Measurements from ENCODE around the gene CFAP77.

The CFAP77 gene

DNA sequence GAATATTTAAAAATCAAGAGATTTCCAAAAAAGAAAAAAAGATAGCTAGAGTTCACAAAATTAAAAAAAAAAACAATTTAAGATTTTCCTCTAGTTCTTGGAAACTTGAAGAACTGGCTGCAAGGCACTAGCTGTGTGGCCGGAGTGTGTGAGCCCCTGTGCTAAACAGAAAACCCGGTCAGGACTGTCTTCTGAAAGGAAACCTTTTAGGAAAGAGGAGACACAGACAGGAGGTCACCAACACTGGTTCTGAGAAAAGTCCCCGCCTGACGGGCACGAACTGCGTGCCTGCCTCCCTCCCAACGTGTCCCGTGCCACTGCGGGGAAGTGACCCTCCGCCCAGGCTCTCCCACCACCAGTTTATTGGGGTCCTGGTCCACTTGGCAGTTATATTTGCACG is 18.6 kb upstream of the CFAP77 start:
- H3K27ac ChIP-seq = no peak overlapping the region
- no peak for TF ChIP-seq ZFX (IDR thresholded peaks at IDR 0.05; ENCODE audit: borderline replicate concordance)
- TF ChIP-seq, protein P1, sequence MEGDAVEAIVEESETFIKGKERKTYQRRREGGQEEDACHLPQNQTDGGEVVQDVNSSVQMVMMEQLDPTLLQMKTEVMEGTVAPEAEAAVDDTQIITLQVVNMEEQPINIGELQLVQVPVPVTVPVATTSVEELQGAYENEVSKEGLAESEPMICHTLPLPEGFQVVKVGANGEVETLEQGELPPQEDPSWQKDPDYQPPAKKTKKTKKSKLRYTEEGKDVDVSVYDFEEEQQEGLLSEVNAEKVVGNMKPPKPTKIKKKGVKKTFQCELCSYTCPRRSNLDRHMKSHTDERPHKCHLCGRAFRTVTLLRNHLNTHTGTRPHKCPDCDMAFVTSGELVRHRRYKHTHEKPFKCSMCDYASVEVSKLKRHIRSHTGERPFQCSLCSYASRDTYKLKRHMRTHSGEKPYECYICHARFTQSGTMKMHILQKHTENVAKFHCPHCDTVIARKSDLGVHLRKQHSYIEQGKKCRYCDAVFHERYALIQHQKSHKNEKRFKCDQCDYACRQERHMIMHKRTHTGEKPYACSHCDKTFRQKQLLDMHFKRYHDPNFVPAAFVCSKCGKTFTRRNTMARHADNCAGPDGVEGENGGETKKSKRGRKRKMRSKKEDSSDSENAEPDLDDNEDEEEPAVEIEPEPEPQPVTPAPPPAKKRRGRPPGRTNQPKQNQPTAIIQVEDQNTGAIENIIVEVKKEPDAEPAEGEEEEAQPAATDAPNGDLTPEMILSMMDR (IDR thresholded peaks at IDR 0.05) = no peak

DNA sequence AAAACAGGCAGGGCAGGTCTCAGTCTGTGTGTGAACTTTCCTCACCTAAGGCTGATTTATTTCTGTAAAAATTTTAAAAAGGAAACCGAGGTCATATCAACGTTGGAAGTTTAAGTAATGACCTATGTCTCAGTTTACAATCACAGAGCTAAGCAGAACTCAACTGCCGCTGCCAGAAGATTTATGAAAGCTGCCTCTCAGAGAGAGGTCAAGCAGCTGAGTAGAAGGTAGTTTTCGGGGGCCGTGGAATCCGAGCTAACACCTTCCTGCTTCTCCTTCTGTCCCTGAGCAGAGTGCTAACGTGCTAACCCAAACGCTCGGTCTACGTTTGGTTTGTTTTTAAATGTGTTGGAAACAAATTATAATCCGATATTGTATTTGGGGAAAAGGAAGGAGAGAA is 14.5 kb upstream of the CFAP77 start:
- TF ChIP-seq, protein P1 (IDR thresholded peaks at IDR 0.05) = no peak
- TF ChIP-seq ZFX (IDR thresholded peaks at IDR 0.05; ENCODE audit: borderline replicate concordance) = no peak
- H3K27ac ChIP-seq = no peak overlapping the region

DNA sequence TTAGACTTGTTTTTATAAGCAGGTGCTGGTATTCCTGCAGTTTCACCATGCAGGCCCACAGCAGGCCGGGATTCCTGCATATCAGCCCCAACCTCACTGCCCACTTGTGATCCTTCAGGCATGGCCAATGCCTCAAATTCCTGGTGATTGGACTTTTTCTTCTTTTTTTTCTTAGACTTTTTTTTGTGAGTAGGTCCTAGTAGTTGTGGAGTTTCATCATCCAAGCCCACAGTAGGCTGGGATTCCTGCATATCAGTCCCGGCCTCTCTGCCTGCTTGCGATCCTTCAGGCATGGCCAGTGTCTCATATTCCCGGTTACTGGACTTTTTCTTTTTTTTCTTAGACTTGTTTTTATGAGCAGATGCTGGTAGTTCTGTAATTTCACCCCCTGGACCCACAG is 8.2 kb upstream of the CFAP77 start:
- TF ChIP-seq, protein P1 (IDR thresholded peaks at IDR 0.05) = no peak
- TF ChIP-seq ZFX (IDR thresholded peaks at IDR 0.05; ENCODE audit: borderline replicate concordance) = no peak
- H3K27ac ChIP-seq = no peak overlapping the region

DNA sequence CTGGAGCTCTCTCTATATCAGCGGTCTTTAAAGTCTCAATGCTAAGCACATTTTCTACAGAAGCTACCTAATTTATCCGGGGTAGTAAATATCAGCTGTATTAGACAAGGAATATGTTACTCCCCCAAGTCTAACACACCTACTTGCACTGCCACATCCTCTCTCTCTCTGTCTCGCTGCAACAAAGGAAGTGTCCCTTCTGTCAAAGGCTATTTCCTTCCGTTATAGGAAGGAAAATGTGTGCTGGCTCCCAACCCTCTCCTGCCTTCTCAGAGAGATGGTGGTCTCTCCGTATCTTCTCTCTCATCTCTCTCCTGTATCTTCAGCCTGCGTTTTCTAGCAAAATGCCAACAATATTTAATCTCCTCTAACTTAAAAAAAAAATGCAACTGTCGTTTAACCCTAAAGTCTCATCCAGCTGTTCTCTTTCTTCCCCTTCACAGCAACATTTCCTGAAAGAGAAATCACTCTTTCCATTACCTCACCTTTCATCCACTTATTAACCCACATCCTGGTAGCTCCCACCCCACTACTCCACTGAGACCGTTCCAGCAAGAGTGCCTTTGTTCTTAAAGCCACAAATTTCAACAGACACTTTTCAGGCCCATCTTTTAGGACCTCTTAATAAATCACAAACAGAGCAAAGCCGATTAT is 5.7 kb upstream of the CFAP77 start:
- no peak overlapping the region for H3K27ac ChIP-seq
- TF ChIP-seq, protein P1 (IDR thresholded peaks at IDR 0.05) = no peak
- no peak for TF ChIP-seq ZFX (IDR thresholded peaks at IDR 0.05; ENCODE audit: borderline replicate concordance)

DNA sequence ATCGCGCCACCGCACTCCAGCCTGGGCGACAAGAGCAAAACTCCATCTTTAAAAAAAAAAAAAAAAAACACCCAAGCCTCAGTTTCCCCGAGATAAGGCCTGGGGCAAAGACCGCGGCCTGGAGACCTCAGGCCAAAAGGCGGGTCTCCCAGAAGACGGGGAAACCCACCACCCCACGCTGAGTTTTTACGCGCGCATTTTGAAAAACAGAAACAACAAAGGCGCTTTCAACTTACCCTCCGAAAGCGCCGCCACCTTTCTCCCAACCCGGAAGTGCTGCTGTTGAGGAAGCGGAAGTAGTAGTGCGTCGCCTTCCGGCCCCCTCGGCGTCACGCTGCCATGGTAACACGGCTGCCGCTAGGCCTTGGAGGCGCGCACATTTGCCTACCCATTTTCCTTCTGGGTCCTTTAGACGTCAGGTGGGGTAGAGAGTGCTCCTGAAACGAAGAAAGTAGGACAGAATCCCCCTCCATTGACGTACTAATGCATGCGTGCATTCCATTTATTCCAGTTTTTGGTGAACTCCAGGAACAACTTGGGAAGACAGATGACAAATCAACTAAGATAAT is 3.4 kb upstream of the CFAP77 start, which contains the start of gene TTF1:
TTF1 (minus strand) TSS at position 287 of the 569 bp plus-strand sequence. CDS start 4,019 bp downstream, outside the sequence.
- 0 out of 2 replicates have a peak within 1 kb of the TSS, but pooled peaks have one; percentile 33 for H3K27ac ChIP-seq
- TF ChIP-seq ZFX (IDR thresholded peaks at IDR 0.05; ENCODE audit: borderline replicate concordance) = no peak
- TF ChIP-seq, protein P1 (IDR thresholded peaks at IDR 0.05) = no peak

DNA sequence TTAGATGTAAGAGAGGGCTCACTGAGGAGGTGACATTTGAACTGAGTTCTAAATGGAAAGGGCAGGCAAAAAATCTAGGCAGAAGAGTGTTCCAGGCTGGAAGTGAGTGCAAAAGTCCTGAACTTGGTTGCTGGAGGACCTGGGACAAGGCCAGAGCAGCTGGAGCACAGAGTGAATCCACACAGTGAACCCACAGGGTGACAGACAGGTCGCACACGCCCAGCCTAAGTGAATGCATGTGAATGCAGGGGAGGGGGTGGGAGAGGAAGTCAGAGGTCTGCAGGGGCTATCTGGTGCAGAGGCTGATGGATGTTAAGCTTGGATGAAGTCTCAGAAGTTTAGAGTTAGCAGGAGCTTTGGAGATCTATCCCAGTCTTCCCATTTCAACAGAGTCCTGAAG is 2.8 kb upstream of the CFAP77 start:
- TF ChIP-seq ZFX (IDR thresholded peaks at IDR 0.05; ENCODE audit: borderline replicate concordance) = no peak
- TF ChIP-seq, protein P1 (IDR thresholded peaks at IDR 0.05) = no peak
- no peak overlapping the region for H3K27ac ChIP-seq

DNA sequence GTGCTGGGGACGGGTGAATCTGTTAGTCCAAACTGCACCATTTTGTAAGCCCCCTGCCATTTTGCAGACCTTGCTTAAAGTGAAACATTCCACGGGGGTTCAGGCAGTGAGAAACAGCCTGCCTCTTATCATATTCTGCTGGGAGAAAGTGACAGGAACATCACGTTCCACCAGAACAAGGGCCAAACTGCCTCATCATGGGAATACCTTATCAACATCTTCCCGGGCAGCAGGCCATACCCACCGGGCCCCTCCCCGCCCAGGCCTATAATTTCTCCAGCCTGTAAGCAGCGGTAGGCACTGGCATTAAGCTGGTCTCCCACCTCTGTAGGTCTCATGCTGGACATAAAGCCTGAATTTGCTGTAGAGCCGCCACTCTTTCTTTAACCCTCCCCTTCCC is 1.5 kb upstream of the CFAP77 start:
- no peak for TF ChIP-seq ZFX (IDR thresholded peaks at IDR 0.05; ENCODE audit: borderline replicate concordance)
- TF ChIP-seq, protein P1 (IDR thresholded peaks at IDR 0.05) = no peak
- H3K27ac ChIP-seq = no peak overlapping the region

Data from 22Rv1 (cell line).